ENCODE data around the gene TARBP2. TPM values are rescaled to one million over a fixed set of nuclear protein-coding genes. Genes with fewer than 3 reads are reported as not detected.

The TARBP2 gene
- total RNA-seq = 40.6 and 40.9 TPM in 2 replicates

DNA sequence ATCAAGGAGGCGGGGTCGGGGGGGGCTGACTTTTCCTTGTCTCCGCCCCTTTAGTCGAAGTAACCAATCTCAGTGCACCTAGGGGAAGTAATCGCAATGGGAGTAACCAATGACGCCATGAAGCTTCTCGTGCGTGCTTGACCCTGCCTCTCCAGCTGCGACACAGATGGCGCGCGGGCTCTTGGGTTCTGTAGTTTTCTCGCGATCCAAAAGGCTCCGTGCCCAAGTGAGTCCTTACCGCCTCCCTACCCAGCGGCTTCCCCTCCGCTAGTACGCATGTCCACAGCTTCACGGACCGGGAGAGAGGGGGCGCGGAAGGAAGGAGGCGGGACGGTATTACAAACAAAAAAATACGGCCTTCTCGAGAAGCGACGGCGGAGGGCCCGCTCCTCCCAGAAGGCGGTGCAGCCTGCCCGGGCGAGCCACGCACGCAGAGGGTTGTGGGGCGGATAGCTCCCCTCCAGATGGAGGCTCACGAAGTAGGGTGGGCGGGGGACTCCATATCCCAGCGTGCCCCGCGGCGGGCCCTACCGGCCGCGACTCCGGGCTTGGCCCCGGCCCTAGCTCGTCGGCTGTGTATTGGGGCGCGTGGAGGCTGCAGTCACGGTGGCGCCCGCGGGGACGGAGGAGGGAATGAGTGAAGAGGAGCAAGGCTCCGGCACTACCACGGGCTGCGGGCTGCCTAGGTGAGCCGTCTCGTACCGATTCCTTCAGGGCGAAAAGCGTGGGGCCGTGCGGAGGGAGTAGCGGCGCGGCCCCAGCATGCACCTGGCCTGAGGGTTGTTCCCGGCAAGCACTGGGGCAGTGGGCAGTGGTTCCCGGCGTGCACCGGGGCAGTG, at the start of gene TARBP2:
Gene TARBP2, plus strand, starts transcription at position 508 of the 839 bp plus-strand sequence. Its CDS starts 126 bp downstream, at position 634.

GRCh38 chr12:53451661-53452158, 49.4 kb upstream of the TARBP2 start, which contains the start of gene PCBP2:
Gene PCBP2 (plus strand): TSS chr12:53452102. CDS start chr12:53454801, 2,699 bp downstream.

GRCh38 chr12:53499266-53500141, 1.6 kb upstream of the TARBP2 start, which contains the start of gene MAP3K12:
Gene MAP3K12 (minus strand): TSS chr12:53499458. CDS start chr12:53487391, 12,067 bp downstream.

GRCh38 chr12:53506881-53507602, 6.0 kb downstream of the TARBP2 start, which contains the start of gene NPFF:
Gene NPFF (minus strand): TSS chr12:53507484. CDS start chr12:53507474, 10 bp downstream.

Other genes starting within 250 kb of the TARBP2 start
- gene ESPL1, start 233.0 kb upstream of the TARBP2 start, total RNA-seq = 0.12 and 1.8 TPM in 2 replicates
- gene PFDN5, start 205.7 kb upstream of the TARBP2 start, total RNA-seq = 559 and 576 TPM in 2 replicates
- 43.3 and 64.9 TPM in 2 replicates for gene MYG1, start 201.6 kb upstream of the TARBP2 start, total RNA-seq
- gene AAAS, start 179.7 kb upstream of the TARBP2 start, total RNA-seq = 40.7 and 41.6 TPM in 2 replicates
- not detected in 2 replicates for gene SP7, start 164.9 kb upstream of the TARBP2 start, total RNA-seq
- 23.9 and 33.4 TPM in 2 replicates for gene SP1, start 121.1 kb upstream of the TARBP2 start, total RNA-seq
- gene AMHR2, start 77.4 kb upstream of the TARBP2 start, total RNA-seq = 0.09 and 0.23 TPM in 2 replicates
- gene PRR13, start 59.5 kb upstream of the TARBP2 start, total RNA-seq = 72.2 and 91.3 TPM in 2 replicates
- 165 and 336 TPM in 2 replicates for gene PCBP2, start 49.2 kb upstream of the TARBP2 start, total RNA-seq
- 39.1 and 46.5 TPM in 2 replicates for gene MAP3K12, start 1.8 kb upstream of the TARBP2 start, total RNA-seq
- not detected in 2 replicates for gene NPFF, start 6.2 kb downstream of the TARBP2 start, total RNA-seq
- 11.4 and 14.4 TPM in 2 replicates for gene ATF7, start 125.1 kb downstream of the TARBP2 start, total RNA-seq
- gene ATP5MC2, start 174.8 kb downstream of the TARBP2 start, total RNA-seq = 250 and 431 TPM in 2 replicates
- gene CALCOCO1, start 226.2 kb downstream of the TARBP2 start, total RNA-seq = 119 and 132 TPM in 2 replicates